GM19025 (cell line): ENCODE data around the gene IZUMO4.

Source experiments
- ATAC-seq: cut with Tn5 transposase; IDR thresholded peaks from one replicate; pipeline ENCODE4 v1.9.1; 2021; ENCODE audit warnings: mild to moderate bottlenecking, low read depth, moderate library complexity; ENCODE audit not compliant: unreplicated experiment

The IZUMO4 gene

DNA sequence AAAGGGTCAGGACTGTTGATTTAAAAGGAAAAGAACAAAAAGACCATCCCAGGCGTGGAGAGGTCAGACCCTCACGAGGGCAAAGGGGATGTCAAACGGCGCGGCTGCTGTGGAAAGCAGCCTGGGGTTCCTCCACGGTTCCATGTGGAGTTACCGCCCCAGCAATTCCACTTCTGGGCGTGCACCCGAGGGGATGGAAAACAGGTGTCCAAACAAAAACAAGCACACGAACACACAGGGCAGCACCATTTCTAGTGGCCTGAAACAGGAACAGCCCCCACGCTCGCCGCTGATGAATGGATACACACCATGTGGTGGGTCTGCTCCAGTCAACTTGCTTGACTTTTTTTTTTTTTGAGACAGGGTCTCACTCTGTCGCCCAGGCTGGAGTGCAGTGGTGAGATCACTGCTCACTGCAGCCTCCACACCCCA lies 43.4 kb downstream of the IZUMO4 start:
- ATAC-seq = no peak

GRCh38 chr19:2142173-2142829 lies 45.6 kb downstream of the IZUMO4 start:
- no peak for ATAC-seq

DNA sequence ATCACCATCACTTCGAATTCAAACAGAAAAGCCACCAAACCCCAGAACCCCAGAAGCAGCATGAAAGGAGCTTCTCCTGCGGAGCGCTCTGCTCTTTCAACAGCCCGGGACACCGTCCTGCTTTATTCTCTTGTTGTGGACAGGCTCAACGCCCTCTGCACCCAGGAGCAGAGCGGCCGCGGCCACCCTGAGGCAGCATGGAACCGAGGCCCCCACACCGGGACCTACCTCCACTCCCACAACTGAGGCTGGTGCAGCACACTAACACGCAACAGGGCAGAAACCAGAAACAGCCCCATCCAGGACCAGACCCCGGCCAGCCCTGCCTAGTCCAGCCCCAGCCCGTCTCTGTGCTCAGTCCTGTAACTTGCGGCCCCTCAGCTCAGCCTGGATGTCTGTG lies 47.5 kb downstream of the IZUMO4 start:
- no peak for ATAC-seq

- ATAC-seq = no peak
These were observed 49.1 kb downstream of the IZUMO4 start for GRCh38 chr19:2145831-2146241.

GRCh38 chr19:2148482-2149135 lies 51.9 kb downstream of the IZUMO4 start:
- ATAC-seq = no peak
